SHP77 treated with DMSO at 0.1 percent for 48 hours (cell line): ENCODE measurements around the gene HLF.
A peak's percentile ranks its signal among the peaks of the same experiment; 100 is the strongest.
"Not testable (repeated sequence)": the region's sequence is repeated elsewhere in the genome, so short reads cannot be mapped to it uniquely, and the experiment has no call there.

ENCODE experiments used
- DNase-seq: peaks from one replicate; lab custom pipeline; 2025; lab: John Stamatoyannopoulos, UW

Gene HLF

DNA sequence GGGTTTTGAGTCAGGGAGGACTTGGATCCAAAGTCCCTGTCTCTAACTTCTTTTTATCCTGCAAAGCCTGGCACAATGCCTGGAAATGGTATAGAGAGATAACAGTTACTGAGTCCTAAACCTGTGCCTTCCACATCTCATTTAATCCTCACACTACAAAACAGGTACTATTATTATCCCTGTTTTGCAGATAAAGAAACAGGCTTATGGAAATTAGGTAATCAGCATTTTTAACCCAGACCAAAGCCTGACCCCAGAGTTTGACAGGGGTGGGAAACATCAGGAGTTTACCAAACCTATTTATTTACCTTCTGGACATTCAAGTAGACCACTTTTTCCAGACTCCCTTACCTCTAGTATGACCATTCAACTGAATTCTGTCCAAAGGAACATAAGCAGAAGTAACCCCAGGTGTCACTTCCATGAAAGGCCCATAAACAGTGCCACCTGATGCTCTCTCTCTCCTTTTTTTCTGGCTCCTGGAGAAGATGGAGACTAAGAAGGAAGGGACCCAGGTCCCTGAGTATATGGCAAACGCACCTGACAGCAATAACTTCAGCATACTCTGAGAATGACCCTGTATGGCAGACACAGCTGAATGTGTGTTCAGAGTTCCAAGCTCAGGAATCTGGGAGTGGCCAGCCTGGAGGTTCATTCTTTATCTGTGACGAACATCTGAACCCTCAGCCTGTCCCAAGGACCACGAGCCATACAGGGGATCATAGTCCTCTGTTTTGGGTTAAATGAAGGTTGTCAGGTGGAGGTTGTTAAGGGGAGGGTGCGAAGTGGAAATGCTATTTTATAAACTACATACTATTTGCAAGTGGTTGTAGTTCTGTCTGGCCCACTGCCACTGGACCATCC, 62.7 kb downstream of the HLF start:
- no peak for DNase-seq

DNA sequence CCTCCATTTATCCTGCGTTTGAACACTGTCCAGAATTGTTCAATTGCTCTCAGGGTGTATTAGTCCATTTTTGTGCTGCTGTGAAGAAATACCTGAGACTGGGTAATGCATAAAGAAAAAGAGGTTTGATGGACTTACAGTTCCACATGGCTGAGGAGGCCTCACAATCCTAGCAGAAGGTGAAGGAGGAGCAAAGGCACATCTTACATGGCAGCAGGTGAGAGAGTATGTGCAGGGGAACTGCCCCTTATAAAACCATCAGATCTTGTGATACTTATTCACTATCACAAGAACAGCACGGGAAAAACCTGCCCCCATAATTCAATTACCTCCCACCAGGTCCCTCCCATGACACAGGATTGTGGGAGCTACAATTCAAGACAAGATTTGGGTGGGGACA, 63.8 kb downstream of the HLF start:
- DNase-seq, result not testable (repeated sequence)

DNA sequence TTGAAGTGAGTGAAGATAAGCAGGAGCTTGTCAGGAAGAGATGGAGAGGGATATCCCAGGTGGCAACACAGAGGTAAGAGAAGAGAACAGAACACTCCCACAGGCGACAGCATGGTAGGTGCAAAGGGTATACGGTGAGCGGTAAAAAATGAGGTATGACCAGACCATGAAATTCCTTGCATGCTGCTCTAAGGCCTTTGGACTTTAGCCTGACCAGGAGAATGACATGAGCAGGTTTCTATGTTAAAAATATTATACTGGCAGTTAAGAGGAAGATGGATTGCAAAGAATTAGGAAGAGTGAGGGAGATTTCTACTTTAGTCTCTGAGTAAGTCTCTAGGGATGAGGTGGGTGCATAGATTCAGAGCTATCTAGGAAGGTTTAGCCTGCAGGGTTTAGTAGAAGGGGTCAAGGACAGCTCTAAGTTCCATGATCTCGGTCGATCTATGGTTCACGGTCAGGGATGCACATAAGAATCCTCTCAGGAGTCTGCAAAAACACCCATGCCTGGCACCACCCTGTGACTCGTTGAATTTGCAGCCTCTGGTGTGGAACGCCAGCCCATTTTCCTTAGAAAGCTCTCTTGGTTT, 65.7 kb downstream of the HLF start:
- DNase-seq, result no peak

DNA sequence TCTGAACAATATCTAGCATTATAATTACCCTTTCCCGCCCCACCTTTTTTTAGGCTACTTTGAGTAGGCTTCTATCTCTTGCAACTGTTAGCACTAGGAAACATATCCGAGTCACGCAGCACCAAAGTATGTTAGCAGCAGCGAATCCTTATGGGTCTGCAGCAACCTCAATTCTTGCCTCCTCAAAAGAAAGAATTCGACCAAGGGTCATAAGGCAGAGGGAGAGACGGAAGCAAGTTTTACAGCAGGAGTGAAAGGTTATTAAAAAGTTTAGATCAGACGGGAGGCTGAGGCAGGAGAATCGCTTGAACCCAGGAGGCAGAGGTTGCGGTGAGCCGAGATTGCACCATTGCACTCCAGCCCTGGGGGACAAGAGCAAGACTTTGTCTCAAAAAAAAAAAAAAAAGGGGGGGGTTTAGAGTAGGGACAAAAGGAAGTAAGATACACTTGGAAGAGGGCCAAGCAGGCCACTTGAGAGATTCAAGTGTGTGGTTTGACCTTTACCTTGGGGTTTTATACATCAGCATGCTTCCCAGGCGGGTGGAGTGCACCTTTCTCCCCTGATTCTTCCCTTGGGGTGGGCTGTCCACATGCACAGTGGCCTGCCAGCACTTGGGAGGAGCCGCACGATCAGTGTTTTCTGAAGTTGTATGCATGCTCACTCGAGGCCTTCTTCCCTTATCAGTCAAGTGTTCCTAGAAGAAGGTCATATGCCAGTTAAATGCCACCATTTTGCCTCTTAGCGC, 67.7 kb downstream of the HLF start:
- DNase-seq, result no peak

DNA sequence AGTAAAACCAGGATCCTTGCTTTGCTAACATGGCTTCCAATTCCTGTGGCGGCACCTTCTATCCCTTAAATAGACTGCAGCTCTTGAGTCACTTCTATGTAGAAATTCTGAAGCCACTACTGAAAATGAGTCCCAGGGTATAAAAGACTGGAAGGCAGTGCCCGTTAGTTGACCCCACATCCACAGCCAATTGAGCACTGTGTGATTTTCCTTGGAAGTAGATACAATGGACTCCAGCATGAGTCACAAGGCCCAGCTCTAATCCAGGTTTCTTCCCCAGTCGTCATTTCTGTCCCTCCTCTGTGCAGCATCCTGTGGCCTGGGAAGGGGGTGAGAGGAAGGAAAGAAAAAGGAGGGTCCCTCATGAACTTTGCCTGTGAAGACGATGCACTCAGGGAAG, 69.5 kb downstream of the HLF start:
- no peak for DNase-seq

DNA sequence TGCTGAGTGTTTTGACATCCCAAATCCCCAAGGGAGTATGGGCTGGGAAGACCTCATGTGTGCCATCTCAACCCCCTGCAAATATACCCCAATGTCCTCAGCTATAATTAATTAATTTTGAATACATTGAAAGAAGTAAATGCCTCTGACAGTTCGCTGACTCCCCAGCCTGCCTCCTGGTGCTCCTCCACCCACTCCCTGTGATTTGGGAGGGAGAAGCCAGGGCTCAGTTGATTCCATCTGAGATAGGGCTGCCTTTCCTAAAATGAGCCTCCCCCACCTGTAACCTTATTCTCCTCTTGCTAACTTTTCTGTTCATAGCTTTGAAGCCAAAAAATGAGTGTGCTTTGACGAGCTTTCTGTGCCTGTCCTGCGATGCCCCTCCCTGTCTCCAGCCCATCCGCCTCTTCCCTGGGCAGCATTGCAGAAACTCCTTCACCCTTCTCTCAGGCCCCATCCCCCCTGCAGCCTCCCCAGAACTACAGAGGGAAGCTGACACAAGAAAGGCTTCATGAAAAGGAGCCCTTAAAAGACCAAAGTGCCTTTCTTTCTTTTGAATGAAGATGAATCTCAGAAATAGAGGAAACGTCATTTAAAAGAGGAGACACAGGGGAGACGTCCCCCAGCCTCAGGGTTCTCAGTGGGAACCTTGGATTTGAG, 70.3 kb downstream of the HLF start:
- no peak for DNase-seq

DNA sequence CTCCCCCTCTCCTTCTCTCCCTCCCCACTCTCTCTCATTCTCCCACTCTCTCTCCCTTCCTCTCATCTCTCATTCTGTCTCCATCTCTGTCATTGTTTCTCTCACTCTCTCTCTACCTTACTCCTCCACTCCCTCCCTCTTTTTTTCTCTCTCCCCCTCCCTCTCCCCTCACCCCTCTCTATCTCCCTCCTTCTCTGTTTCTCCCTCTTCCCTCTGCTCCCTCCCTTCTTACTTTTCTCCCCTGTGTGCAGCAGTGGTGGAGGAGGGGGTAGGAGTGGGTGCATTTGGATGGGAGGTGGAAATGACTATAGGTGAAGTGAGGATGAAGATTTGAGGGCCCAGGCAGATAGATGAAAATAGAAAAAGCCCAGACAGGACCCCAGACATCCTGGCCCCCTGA, 70.9 kb downstream of the HLF start:
- DNase-seq, result no peak

DNA sequence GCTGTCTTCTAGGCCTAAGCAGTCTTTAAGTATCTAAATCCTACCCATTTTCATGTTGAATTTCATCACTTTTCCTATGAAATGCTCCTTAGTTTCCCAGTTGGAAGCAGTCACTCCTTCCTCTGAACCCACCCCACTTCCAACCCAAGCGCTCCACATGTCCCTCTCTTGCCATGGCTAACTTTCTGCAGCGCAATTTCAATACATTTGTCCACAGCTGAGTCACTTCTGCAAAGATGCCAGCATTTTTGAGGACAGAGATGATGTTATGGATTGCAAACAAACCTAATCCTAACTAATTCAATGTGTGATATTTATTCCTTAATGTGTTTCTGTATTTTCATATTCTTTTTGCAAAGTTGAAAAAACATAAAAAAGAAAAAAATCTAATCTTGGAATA, 71.7 kb downstream of the HLF start:
- DNase-seq, result no peak

DNA sequence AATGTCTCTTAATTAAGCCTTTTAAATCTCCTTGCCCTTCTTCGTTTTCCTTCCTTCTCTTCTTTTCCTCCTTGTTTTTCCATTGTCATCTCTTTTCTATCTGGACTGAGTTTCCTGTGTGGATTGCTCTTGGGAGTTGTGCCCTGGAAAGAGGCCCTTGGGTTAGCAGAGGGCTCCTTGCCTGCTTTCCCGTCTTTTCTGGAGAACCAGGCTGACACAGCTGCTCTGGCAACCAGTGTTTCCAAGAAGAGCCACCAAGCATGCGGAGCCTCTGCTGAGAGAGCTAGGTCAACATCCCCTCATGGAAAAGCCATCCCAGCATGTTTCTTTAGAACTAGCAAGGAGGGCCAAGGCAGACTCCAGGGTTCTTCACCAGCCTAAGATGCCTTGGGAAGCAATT, 75.4 kb downstream of the HLF start:
- DNase-seq, result no peak

DNA sequence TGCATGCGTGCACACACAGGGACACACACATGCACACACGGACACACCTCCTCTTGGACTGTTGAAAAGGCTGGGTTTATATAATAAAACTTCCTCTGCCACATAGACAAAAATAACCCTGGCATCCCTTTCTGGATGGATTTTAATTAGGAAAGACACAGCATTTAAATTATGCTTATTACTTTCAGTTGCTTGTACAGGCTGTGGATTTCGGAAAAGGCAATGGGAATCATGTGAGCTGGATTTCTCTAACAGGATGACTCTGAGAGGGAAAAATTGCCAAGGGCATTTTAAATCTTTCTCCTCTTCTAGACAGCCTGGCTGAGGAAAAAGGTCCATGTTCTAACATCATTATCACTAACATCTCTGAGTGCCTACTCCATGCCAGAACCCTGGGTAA, 75.9 kb downstream of the HLF start:
- DNase-seq, result no peak

DNA sequence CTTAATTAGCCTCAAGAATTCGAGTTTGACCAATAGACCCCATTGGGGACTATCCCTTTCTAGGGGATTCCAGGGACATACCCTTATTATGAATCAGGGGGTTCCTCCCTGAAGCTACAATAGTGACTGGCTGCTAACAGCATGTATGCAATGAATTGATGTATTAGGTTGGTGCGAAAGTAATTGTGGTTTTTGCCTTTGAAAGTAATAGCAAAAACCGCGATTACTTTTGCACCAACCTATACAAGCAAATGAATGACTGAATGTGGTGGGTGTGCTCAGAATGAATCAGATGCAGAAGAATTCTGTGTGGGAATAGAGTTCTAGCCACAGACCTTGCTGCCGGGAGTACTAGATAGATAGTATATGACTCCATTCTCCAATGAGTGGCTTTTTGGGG, 76.7 kb downstream of the HLF start:
- no peak for DNase-seq

DNA sequence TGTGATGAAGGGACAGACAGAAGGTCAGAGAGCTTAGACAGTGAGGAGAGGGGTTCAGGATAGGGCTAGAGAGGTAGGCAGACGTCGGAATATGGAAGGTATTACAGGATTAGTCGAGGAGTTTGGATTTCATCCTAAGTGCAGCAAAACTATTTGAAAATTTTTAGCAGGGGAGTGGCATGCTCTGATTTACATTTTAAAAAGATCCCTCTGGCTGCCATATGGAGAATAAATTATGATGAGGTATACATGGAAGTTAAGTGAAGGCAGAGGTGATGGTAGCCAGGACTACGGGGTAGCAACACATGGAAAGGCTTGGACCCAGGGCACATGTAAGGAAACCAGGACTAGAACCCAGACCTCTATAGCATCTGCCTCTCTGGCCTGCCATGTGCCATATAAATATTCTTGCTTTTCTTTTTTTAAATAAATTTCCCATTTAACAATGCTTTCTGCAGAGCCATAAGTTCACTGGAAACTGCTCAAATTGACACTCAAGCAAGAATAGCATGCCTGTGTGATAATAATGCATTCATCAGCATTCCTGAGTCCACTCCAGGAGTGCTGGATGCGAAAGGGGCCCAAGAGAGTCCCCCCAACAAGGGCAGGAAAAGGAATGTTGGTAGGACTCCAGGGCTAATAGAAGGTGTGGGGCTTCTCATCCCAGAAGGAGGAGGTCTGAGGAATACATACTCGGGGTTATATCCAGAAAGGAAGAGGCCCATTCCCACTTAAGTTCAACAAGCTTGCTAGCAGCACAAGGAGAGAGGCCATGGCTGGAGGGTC, 78.2 kb downstream of the HLF start:
- DNase-seq, result no peak

DNA sequence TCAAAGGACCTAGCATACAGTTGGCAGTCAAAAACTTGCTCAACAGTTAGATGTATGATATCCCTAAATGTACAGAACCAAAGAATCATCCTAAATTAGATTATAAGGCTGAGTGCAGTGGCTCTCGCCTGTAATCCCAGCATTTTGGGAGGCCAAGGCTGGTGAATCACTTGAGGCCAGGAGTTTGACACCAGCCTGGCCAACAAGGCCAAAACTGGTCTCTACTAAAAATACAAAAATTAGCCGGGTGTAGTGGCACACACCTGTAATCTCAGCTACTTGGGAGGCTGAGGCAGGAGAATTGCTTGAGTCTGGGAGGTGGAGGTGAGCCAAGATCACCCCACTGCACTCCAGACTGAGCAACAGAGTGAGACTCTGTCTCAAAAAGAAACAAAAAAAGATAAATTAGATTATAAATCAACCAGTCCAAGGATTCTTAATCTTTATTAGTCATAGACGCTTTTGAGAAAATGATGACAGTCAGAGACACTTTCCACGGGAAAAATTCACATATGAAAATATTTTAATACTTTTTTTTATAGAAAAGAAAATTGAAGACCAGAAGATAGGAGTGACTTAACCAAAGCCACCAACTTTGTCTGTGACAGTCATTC, 79.2 kb downstream of the HLF start:
- no peak for DNase-seq

DNA sequence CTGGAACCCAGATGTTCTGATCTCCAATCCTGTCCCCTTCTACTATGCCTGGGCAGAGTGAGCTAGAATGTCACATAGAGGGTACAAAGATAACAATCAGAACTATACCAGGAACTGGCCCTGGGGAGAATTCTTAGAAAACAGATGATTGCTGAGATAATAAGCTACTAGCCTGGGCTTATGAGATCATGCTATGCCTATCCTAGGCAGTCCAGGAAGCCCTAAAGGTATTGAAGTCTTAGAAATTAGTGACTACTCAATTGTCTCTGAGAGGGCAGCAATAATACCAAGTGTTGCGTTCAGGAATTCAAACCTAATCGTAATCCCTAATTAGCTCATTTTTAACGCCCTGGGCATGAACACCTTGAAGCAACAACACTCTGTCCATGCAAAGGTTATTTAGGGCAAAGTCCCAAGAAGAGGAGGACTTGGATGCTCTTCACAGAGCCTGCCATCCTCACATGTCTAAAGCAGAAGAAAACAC, 79.8 kb downstream of the HLF start:
- no peak for DNase-seq

DNA sequence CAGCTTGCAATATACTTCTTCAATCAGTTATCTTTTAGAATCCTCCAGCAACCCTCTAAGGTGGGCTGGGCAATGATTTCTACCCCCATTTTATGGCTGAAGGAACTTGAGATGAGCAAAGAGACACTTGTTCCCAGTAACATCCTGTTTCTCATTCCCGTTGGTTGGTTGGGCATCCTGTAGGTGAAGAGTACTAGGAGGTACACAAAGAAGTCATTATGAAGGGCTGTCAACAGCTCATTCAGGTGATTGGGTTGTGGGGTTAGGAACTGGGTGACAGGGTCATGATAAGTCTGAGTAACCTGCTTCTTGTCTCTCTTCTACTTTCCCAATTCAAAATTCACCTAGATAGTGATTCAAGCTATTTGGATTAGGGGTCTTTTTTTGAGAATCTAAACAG, 80.4 kb downstream of the HLF start:
- DNase-seq, result no peak

DNA sequence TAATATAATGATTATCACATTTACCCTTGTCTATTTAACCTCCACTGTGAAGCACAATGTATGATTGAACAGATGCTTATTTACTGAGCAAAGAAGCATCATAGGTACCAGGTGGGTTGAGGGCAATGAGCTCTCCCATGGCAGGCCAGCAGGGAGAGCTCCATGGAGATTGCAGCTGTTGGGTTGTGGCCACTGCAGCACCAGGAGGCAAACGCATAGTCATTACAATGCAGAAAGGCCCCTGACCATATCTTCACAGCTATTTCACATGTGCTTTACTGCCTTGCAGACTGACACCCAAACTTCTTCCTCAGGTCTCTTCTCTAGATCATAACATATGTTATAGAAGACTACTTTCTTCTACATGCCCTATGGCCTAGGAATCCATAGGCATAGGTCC, 81.9 kb downstream of the HLF start:
- no peak for DNase-seq

DNA sequence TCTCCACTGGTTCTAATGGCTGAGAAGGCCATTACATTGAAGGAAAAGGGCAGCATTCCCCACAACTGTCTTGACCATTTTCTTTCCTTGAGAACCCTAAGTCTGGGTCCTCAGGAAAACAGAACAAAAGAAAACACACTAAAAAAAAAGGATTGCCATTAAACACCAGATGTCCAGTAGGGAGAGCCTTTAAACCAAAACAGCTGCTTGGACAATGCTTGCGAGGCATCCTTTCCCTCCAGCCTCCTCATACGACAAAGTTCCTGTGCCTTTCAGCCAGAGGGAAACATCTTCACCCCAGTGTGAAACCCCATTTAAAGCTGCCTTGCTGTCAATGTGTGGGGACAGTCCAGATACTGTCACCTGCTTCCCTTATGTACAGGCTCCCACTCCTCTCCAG, 82.6 kb downstream of the HLF start:
- no peak for DNase-seq

DNA sequence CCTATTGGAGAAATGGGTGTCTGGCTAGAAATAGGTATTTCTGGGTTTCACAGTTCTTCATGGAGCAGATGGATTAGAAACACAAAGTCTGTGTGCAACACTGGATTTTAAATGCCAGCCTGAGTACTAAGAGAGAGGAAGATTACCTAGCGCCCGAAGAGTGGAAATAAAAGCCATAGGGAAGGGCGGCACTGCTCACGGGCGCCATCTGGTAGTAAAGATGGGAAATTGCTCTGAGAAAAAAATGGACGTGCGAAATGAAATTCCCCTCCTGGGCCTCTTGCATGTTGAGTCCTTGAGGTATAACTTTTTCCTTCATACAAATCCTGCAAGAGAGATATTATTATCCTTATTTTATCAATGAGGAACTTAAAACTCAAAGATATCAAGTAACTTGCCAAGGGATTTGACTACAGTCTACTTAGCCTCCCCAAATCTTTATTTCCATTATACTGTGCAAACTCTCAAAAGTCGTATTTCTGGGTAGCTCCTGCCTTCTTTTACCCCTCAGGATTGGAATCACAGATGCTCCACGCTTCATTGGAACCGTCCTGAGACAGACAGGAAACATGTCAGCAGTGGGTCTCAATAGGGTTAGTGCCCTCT, 84.1 kb downstream of the HLF start:
- peak; percentile 54 for DNase-seq

DNA sequence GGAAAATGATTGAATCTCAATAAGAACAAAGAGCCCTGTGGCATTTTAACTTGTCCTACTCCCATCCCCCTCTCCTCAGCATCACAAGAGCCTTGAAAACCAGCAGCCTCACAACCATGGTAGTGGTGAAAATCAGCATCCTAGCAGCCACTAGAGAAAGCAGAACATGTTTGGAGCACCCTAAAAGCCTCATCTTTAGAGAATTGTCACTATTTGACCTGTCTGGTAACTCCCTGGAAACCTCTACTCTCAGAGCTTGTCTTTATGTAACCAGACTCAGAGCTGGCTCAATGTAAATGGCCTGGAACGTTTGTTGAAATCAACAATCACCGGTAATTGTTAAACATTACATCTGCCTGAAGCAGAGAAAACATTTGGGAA, 86.1 kb downstream of the HLF start:
- no peak for DNase-seq

DNA sequence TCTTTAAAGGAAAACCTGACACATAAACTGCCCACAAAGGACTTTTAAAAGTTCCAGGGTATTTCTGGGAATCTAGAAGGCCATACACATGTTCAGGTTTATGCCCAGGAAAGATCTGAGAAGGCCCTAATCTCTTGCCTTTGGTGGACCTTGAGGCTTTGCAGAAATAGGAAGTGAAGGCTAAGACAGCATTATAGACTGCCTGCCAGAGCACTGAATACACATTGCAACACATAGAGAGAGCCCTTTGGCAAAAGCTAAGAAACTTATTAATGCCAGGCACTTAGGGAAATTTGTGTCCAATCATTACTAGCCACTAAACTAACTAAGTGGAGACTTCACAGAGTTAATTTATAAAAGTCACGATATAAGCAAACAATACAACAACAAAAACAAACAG, 86.5 kb downstream of the HLF start:
- no peak for DNase-seq

DNA sequence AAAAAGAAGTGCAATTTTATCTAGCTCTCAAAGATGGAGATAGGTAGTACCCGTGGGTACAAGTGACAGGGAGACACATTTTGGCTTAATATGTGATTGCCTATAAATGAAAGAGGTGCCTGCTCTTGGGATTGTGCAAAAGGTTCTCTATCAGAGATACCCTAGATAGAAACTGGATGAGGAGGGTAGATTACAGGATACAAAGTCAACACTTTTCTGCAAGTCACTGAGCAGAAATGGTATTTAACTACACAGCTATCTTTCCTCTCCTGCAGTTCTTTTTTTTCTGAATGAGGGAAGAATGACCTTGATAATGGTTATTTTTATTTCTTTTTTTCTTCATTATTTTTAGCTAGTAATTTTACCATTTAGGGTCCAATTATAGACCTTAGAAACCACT, 89.2 kb downstream of the HLF start:
- no peak for DNase-seq
